K562 (cell line): Measurements from ENCODE around the gene GLDC. TPM values are rescaled to one million over a fixed set of nuclear protein-coding genes. Genes with fewer than 3 reads are reported as not detected.

Experiments used
- BMI1 ChIP-seq: fragments of 150-350 bp; IDR thresholded peaks from 2 replicates; pipeline ENCODE4 v1.6.1; 2014; ENCODE audit warnings: low read length
- CCAR2 ChIP-seq: fragments of 200-400 bp; formaldehyde crosslinking; IDR thresholded peaks from 2 replicates; pipeline ENCODE4 v1.6.1; 2017; ENCODE audit warnings: mild to moderate bottlenecking, low read depth, low read length
- CCNT2 ChIP-seq: IDR thresholded peaks from 2 replicates; pipeline ENCODE4 v1.6.1; 2011; ENCODE audit warnings: borderline replicate concordance, low read depth, mild to moderate bottlenecking, moderate library complexity, mixed read lengths, low read length; ENCODE audit not compliant: insufficient read length; ENCODE audit errors: extremely low read depth
- CEBPB ChIP-seq: fragments of 450-650 bp; IDR thresholded peaks from 2 replicates; pipeline ENCODE4 v1.6.1; 2016; ENCODE audit warnings: missing genetic modification characterization, missing compliant biosample characterization
- FOXJ2 ChIP-seq: fragments of 200-800 bp; sonication (Bioruptor generic); IDR thresholded peaks from 2 replicates; pipeline ENCODE4 v1.6.1; 2016; ENCODE audit warnings: missing genetic modification characterization, missing compliant biosample characterization
- FOXP1 ChIP-seq: sonication (generic); formaldehyde crosslinking; IDR thresholded peaks from 2 replicates; pipeline ENCODE4 v1.8.0; 2022; ENCODE audit warnings: mild to moderate bottlenecking, missing genetic modification reagents
- HCFC1 ChIP-seq: IDR thresholded peaks from 2 replicates; pipeline ENCODE4 v1.6.1; 2012; ENCODE audit warnings: low read depth, low read length, improper control_type of control experiment
- MTF1 ChIP-seq: fragments of 250-450 bp; sonication (Bioruptor Pico); IDR thresholded peaks from 2 replicates; pipeline ENCODE4 v1.9.0; 2021; ENCODE audit warnings: moderate library complexity, mild to moderate bottlenecking, inconsistent platforms, borderline replicate concordance
- NCOA2 ChIP-seq, 2 experiments: fragments of 450-650 bp; IDR thresholded peaks; 2 replicates each; pipeline ENCODE4 v1.6.1; 2018; ENCODE audit warnings: mild to moderate bottlenecking in 2 of 2, moderate library complexity in 1 of 2; ENCODE audit not compliant: partially characterized antibody in 2 of 2
- PCBP2 ChIP-seq: fragments of 200-400 bp; formaldehyde crosslinking; IDR thresholded peaks from 2 replicates; pipeline ENCODE4 v1.6.1; 2018; ENCODE audit warnings: low read length, low read depth, mild to moderate bottlenecking, moderate library complexity; ENCODE audit not compliant: poor library complexity, severe bottlenecking
- PTBP1 ChIP-seq: fragments of 200-400 bp; formaldehyde crosslinking; IDR thresholded peaks from 2 replicates; pipeline ENCODE4 v1.6.1; 2017; ENCODE audit warnings: low read depth, low read length
- RNF2 ChIP-seq: sonication (generic); IDR thresholded peaks from 2 replicates; pipeline ENCODE4 v1.6.1; 2016
- SIX5 ChIP-seq, 2 experiments: IDR thresholded peaks; 2 replicates each; pipeline ENCODE4 v1.6.1; 2011; ENCODE audit warnings: low read length in 2 of 2, borderline replicate concordance in 1 of 2, low read depth in 1 of 2, mild to moderate bottlenecking in 1 of 2, moderate library complexity in 1 of 2; ENCODE audit not compliant: insufficient read depth in 1 of 2
- TCFL5 ChIP-seq: fragments of 250-450 bp; sonication (Bioruptor Pico); conservative IDR thresholded peaks from 2 replicates; pipeline ENCODE4 v1.6.1; 2021; ENCODE audit warnings: mild to moderate bottlenecking, moderate library complexity, matching md5 sums
- TFAM ChIP-seq: fragments of 250-450 bp; sonication (Bioruptor Pico); conservative IDR thresholded peaks from 2 replicates; pipeline ENCODE4 v1.5.0; 2021; ENCODE audit warnings: mild to moderate bottlenecking, moderate library complexity
- ZNF76 ChIP-seq: fragments of 250-450 bp; sonication (Bioruptor Pico); IDR thresholded peaks from 2 replicates; pipeline ENCODE4 v1.4.0; 2020; ENCODE audit warnings: mild to moderate bottlenecking, moderate library complexity, borderline replicate concordance
- ZSCAN29 ChIP-seq: fragments of 450-650 bp; IDR thresholded peaks from 2 replicates; pipeline ENCODE4 v1.6.1; 2017
- polyA plus RNA-seq, 8 experiments: library from polyadenylated mRNA; depleted of rRNA in 4 of 8; stranded (reverse) in 5 of 8; unstranded in 3 of 8; fragments of >200 nt; fragmentation: Nextera tagmentation in 2 of 8; fragmentation: Illumina TruSeq in 1 of 8; extraction: Ambion mirVana in 2 of 8; extraction: Trizol in 1 of 8; gene quantifications; 2 replicates each; pipeline versions ENCODE4 v1.2.1 to v1.2.3, GENCODE V29; 2011 to 2014; ENCODE audit warnings: inconsistent platforms in 1 of 8, missing spikeins in 1 of 8
- total RNA-seq, 7 experiments: library from RNA; depleted of rRNA in 6 of 7; stranded (reverse); fragments of >200 nt in 6 of 7; fragmentation: Illumina TruSeq in 2 of 7; extraction: Trizol in 2 of 7; gene quantifications; 2 replicates each; pipeline versions ENCODE4 v1.2.1 to v1.2.3, GENCODE V29; 2011 to 2021; ENCODE audit warnings: low replicate concordance in 1 of 7
- TF ChIP-seq, protein P1 (sequence below): fragments of 150-350 bp; IDR thresholded peaks from 2 replicates; pipeline ENCODE4 v1.6.1; 2014; ENCODE audit warnings: low read depth, mild to moderate bottlenecking, low read length, borderline replicate concordance
- TF ChIP-seq, protein P2 (sequence below), 2 experiments: fragments of 450-650 bp; IDR thresholded peaks; 2 replicates each; pipeline ENCODE4 v1.6.1; 2016
- TF ChIP-seq, protein P3 (sequence below): sonication (generic); formaldehyde crosslinking; IDR thresholded peaks from 2 replicates; pipeline ENCODE4 v1.5.0; 2020; ENCODE audit warnings: missing genetic modification reagents
- TF ChIP-seq, protein P4 (sequence below): sonication (generic); formaldehyde crosslinking; IDR thresholded peaks from 2 replicates; pipeline ENCODE4 v1.8.0; 2022; ENCODE audit warnings: missing genetic modification reagents, mild to moderate bottlenecking, moderate library complexity, borderline replicate concordance

Gene GLDC
- total and polyA plus RNA-seq, 9 of the 15 experiments (the other 6 are each of a cell fraction or from before 2014, with no cell fraction given), result 0.03 to 0.27 (median 0.08) TPM; not detected in 6

DNA sequence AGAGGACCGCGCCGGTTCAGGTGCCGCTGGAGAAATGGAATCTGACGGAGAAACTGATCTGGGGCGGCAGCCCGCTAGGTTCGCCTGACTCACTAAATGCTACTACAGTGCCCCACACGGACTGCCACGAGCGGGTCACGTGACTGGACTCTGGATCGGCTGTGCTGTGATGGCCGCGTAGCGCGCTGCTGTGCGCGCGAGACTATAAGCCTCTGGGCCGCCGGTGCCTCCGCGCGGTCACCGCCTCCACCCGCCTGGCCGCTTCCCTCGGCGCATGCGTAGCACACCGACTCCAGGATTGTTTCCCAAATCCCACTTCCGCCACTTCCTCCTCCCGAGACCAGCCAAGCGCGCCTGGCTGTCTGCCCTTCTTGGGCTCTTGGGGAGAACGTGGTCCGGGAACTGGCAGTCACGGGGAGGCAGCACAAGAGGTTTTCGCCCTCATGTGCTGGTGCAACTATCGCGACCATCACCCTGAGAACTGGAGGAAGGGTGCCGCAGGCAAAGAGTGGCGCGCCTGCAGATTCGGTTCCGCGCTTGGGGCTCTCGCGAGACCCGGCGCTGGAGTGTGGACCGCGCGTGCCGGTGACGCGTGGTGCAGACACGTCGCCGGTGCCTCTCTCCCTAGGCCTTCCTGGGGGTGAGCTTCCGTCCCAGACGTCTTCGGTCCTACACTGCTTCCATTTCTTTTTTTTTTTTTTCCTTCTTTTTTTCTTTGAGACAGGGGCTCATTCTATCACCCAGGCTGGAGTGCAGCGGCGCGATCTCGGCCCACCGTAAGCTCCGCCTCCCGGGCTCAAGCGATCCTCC lies 35.8 kb upstream of the GLDC start (continued):
- TF ChIP-seq, protein P1, sequence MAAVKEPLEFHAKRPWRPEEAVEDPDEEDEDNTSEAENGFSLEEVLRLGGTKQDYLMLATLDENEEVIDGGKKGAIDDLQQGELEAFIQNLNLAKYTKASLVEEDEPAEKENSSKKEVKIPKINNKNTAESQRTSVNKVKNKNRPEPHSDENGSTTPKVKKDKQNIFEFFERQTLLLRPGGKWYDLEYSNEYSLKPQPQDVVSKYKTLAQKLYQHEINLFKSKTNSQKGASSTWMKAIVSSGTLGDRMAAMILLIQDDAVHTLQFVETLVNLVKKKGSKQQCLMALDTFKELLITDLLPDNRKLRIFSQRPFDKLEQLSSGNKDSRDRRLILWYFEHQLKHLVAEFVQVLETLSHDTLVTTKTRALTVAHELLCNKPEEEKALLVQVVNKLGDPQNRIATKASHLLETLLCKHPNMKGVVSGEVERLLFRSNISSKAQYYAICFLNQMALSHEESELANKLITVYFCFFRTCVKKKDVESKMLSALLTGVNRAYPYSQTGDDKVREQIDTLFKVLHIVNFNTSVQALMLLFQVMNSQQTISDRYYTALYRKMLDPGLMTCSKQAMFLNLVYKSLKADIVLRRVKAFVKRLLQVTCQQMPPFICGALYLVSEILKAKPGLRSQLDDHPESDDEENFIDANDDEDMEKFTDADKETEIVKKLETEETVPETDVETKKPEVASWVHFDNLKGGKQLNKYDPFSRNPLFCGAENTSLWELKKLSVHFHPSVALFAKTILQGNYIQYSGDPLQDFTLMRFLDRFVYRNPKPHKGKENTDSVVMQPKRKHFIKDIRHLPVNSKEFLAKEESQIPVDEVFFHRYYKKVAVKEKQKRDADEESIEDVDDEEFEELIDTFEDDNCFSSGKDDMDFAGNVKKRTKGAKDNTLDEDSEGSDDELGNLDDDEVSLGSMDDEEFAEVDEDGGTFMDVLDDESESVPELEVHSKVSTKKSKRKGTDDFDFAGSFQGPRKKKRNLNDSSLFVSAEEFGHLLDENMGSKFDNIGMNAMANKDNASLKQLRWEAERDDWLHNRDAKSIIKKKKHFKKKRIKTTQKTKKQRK, result no peak
- TF ChIP-seq NCOA2 (IDR thresholded peaks at IDR 0.05; ENCODE audit: partially characterized antibody in 2 of 2) (no peak), RNF2 (peak; percentile 42; the same call in 1 of the 2 replicates), TCFL5 (CRISPR knock-in tag) (no peak), PTBP1 (no peak), FOXJ2 (no peak), FOXP1 (CRISPR knock-in tag) (no peak; the same call in 1 of the 2 replicates), TFAM (no peak), BMI1 (no peak), SIX5 (IDR thresholded peaks at IDR 0.05; ENCODE audit: borderline replicate concordance in 1 of 2, insufficient read depth in 1 of 2, low read depth in 1 of 2, low read length in 2 of 2) (no peak), CEBPB (tag) (no peak), CCAR2 (no peak), ZSCAN29 (no peak), MTF1 (CRISPR knock-in tag) (no peak), CCNT2 (no peak), HCFC1 (peak; percentile 59), PCBP2 (no peak), ZNF76 (no peak)
- TF ChIP-seq, protein P2, sequence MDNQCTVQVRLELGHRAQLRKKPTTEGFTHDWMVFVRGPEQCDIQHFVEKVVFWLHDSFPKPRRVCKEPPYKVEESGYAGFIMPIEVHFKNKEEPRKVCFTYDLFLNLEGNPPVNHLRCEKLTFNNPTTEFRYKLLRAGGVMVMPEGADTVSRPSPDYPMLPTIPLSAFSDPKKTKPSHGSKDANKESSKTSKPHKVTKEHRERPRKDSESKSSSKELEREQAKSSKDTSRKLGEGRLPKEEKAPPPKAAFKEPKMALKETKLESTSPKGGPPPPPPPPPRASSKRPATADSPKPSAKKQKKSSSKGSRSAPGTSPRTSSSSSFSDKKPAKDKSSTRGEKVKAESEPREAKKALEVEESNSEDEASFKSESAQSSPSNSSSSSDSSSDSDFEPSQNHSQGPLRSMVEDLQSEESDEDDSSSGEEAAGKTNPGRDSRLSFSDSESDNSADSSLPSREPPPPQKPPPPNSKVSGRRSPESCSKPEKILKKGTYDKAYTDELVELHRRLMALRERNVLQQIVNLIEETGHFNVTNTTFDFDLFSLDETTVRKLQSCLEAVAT (IDR thresholded peaks at IDR 0.05), result peak in 1 of 2 experiments; percentile 73; a peak in 2 of 4 replicates
- TF ChIP-seq, protein P3, sequence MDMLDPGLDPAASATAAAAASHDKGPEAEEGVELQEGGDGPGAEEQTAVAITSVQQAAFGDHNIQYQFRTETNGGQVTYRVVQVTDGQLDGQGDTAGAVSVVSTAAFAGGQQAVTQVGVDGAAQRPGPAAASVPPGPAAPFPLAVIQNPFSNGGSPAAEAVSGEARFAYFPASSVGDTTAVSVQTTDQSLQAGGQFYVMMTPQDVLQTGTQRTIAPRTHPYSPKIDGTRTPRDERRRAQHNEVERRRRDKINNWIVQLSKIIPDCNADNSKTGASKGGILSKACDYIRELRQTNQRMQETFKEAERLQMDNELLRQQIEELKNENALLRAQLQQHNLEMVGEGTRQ, result peak; percentile 94
- TF ChIP-seq, protein P4, sequence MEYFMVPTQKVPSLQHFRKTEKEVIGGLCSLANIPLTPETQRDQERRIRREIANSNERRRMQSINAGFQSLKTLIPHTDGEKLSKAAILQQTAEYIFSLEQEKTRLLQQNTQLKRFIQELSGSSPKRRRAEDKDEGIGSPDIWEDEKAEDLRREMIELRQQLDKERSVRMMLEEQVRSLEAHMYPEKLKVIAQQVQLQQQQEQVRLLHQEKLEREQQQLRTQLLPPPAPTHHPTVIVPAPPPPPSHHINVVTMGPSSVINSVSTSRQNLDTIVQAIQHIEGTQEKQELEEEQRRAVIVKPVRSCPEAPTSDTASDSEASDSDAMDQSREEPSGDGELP (CRISPR knock-in tag), result peak; percentile 84
